Fibroblast of lung (primary cell): ENCODE data around the gene ACTG1.

Source experiments
- EZH2 ChIP-seq: IDR thresholded peaks from 2 replicates; pipeline ENCODE4 v1.5.1; 2012; ENCODE audit warnings: low read length, control low read depth, mild to moderate bottlenecking; ENCODE audit errors: missing control alignments
- TF ChIP-seq, protein P1 (sequence below), 2 donors: IDR thresholded peaks in 1 of 2; conservative IDR thresholded peaks in 1 of 2; 1 replicate in 1 of 2; 2 replicates in 1 of 2; pipeline ENCODE4 v1.5.1; 2011 to 2012; ENCODE audit warnings: low read length in 2 of 2, control low read depth in 1 of 2, inconsistent platforms in 1 of 2, low read depth in 1 of 2, mild to moderate bottlenecking in 1 of 2

DNA sequence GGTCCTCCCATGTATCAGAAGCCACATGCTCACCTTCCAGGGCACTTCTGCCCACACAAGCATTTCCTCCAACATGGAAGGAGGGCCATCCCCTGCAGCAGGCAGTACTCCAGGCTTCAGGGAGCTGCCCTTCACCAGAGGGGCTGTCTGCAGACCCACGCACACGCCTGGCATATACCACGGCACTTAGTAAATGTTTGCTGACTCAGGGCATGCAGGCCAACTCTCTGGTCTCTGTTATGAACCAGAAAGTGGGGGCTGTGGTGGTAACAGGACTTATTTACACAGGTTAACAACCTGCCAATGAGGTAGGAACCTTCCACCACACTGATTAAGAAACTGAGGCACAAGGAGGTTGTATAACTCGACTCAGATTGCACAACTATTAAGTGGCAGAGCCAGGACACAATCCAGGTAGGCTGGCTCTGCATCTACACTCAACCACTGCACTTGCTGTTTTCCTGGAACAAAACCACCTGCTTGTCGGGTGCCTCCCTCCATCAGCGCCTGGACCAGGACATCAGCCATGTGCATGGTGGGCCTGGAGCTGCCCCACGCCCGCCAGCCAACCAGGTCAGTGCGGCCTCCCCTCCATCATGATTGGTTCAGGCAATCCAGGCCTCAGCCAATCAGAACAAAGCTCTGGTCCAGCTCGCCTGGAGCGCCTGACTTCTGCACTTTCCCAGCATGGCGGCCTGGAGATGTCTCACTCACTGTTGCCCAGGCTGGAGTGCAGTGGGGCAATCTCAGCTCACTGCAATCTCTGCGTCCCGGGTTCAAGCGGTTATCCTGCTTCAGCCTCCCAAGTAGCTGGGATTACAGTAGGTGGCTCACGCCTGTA lies 19.2 kb downstream of the ACTG1 start:
- TF ChIP-seq, protein P1, sequence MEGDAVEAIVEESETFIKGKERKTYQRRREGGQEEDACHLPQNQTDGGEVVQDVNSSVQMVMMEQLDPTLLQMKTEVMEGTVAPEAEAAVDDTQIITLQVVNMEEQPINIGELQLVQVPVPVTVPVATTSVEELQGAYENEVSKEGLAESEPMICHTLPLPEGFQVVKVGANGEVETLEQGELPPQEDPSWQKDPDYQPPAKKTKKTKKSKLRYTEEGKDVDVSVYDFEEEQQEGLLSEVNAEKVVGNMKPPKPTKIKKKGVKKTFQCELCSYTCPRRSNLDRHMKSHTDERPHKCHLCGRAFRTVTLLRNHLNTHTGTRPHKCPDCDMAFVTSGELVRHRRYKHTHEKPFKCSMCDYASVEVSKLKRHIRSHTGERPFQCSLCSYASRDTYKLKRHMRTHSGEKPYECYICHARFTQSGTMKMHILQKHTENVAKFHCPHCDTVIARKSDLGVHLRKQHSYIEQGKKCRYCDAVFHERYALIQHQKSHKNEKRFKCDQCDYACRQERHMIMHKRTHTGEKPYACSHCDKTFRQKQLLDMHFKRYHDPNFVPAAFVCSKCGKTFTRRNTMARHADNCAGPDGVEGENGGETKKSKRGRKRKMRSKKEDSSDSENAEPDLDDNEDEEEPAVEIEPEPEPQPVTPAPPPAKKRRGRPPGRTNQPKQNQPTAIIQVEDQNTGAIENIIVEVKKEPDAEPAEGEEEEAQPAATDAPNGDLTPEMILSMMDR (conservative IDR thresholded peaks at IDR 0.05 in 1 of 2, IDR thresholded peaks at IDR 0.05 in 1 of 2; ENCODE audit: low read depth in 1 of 2, low read length in 2 of 2): no peak
- no peak for TF ChIP-seq EZH2
